ENCODE data around the gene GFM2.
"Not testable (repeated sequence)": the region's sequence is repeated elsewhere in the genome, so short reads cannot be mapped to it uniquely, and the experiment has no call there.

Gene GFM2

GRCh38 chr5:74717596-74717995 is 49.3 kb downstream of the GFM2 start:
- no peak for DNase-seq (ENCODE audit: low read depth)

- no peak for DNase-seq (ENCODE audit: low read depth)
These were observed 73.7 kb downstream of the GFM2 start for GRCh38 chr5:74693191-74693590.

GRCh38 chr5:74686962-74687751 is 79.8 kb downstream of the GFM2 start:
- no peak for DNase-seq (ENCODE audit: low read depth)

GRCh38 chr5:74685979-74686631 is 80.8 kb downstream of the GFM2 start:
- DNase-seq (ENCODE audit: low read depth): no peak

- DNase-seq (ENCODE audit: low read depth): peak; percentile 78
These were observed 81.7 kb downstream of the GFM2 start, which contains the start of gene HEXB for GRCh38 chr5:74684900-74685851. Gene HEXB (plus strand): TSS chr5:74685233. CDS start chr5:74685261, 28 bp downstream.

- no peak for DNase-seq (ENCODE audit: low read depth)
These were observed 87.0 kb downstream of the GFM2 start for GRCh38 chr5:74679966-74680365.

GRCh38 chr5:74679300-74679699 is 87.6 kb downstream of the GFM2 start:
- DNase-seq (ENCODE audit: low read depth): not testable (repeated sequence)

GRCh38 chr5:74678123-74678522 is 88.8 kb downstream of the GFM2 start:
- DNase-seq (ENCODE audit: low read depth): not testable (repeated sequence)

- DNase-seq (ENCODE audit: low read depth): not testable (repeated sequence)
These were observed 90.5 kb downstream of the GFM2 start for GRCh38 chr5:74676466-74676865.

- no peak for DNase-seq (ENCODE audit: low read depth)
These were observed 93.7 kb downstream of the GFM2 start for GRCh38 chr5:74673011-74673790.

- no peak for DNase-seq (ENCODE audit: low read depth)
These were observed 94.6 kb downstream of the GFM2 start for GRCh38 chr5:74672215-74672877.

Data from stimulated activated CD8-positive, alpha-beta memory T cell treated with anti-CD3 and anti-CD28 coated beads, Interleukin-12 subunit alpha, Interleukin-12 subunit beta, amount 100 ng/mL, for 4 hours (primary cell).